NCI-H82 (cell line): Measurements from ENCODE around the gene SIGMAR1.

Experiments used
- DNase-seq: peaks from one replicate; lab custom pipeline; 2025; lab: John Stamatoyannopoulos, UW

Gene SIGMAR1

DNA sequence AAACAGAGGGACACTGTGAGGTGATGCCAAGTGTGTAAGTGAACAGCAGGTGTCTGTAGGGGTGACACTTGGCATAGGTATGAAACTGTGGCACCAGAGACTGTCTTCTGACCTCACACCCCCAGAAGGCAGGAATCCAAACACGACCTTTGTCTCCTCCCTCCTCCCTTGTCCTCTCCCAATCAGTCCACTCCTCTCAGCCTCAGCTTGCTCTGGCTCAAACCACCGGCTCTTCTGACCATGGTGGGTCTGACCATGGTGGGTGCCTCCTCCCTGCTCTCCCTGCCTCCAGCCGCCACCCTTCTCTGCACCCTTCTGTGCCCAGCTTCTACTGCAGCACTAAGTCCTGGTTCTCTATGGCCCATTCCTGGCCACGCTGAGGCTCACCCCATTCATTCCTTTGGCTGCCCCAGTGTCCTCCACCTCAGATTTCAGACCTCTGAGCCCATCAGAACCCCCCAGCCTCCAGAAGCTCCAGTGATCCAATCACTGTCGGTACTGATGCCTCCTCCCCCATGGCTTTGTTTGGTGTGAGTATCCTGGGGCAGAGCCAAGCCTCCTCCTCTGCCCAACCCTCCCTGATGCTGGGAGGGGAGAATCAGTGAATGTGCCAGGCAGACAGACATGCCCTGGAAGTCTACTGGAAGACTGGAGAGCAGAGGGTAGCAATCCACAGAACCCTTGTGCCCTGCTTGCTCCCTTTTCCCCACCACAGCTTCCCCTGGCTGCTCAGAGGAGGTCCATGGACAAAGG lies 7.0 kb downstream of the SIGMAR1 start:
- no peak for DNase-seq

DNA sequence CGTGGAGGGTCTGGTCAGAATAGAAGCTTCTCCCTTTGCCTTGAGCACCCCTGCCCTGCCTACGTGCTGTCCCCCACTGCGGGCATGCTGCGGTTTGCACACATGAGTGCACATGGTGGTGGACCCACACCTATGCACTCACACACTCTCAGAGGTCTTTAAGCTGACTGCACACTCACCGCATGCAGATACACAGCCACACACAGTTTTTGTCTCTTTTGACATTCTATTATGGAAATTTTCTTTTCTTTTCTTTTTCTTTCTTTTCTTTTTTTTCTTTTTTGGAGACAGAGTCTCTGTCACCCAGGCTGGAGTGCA lies 8.1 kb downstream of the SIGMAR1 start:
- no peak for DNase-seq

DNA sequence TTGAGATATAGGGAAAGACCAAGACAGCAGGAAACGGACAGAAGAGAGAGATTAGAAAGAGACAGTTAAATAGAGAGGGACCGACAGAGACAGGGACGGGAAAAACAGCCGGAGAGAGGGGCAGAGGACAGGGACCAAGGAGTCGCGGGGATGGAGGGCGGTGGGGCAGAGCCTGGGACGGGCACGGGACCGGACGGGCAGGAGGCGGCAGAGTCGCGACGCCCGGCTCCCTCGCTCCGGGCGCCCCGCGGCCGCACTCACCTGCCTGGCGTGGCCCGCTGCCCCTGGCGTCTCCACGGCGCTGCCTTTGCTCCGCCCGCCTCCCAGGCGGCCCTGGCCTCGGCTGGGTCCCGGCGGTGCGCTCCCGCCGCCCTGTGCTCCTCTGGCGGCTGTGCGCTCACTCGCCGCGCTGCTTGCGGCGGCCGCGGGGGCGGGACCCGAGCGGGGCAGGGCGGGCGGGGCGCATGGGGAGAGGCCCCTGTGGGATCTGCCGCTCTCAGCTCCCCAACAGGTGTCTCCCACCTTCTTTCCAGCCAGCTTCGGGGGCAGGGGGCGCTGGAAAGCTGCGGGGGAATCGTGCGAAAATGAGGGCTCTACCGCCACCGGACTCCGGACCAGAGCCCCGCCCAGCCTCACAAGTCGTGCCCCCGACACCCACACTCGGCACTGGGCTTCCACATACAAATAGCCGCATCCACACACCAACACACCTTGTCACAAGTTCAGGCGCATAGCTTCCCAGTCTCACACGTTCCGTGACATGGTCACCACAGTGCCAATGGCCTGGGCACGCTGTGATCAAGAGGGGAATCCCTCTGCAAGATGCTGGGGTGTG lies 8.7 kb downstream of the SIGMAR1 start, which contains the start of gene ARID3C:
Gene ARID3C, minus strand, starts transcription at position 411 of the 835 bp plus-strand sequence. CDS start 1,052 bp downstream, outside the sequence.
- DNase-seq = peak; percentile 36

DNA sequence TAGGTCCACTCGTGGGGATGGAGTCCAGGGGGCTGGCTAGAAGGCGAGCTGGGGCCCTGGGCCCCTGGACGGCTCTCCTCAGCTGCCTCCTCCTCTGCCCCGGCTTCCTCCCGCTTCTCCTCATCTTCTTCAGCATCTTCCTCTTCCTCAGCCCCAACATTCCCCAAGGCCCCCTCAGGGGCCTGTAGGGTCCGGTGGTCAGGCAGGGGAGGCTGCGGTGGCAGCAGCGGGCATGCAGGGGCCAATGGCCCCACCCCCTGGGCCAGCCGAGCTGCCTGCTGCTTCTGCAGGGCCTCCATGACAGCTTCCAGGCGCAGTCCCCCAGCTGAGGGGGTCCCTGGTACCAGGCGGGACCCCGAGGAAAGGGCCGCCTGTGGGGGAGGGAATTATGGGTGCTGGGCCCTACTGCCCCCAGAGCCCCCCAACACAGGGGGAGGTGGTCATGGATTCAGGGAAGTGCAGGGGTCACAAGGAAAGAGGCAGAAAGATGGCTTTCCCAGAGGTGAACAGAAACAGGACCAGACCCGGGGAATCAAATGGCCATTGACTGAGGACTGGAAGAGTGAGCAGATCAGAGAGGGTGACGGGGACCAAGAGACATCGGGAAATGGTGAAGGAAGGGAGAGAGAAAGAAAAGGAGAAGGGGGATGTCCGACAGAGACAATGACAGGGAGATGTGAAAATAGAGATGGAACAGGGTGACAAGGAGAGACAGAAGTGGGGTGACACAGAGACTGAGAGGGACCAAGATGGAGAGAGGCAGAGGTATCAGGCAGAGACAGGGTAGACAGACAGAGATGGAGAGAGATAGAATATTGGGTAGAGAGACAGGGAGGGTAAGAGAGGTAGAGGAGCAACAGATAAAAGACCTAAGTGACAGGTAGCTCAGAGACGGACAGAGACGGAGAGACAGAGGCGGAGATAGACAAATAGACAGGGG lies 9.6 kb downstream of the SIGMAR1 start:
- DNase-seq = no peak

DNA sequence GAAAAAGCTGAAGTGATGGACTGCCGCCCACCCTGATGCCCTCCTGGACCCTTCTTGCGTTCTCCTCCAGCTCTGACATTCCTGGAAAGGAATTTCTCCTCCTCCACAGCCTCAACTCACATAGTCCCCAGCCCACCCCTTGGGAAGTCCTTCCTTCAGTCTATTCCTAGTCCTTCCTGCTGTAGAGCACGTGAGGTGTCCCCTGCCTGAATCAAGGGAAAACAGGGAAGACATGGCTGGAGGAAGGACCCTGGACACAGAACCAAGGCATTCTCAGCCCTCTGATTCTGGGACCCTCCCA lies 12.5 kb downstream of the SIGMAR1 start:
- no peak for DNase-seq

DNA sequence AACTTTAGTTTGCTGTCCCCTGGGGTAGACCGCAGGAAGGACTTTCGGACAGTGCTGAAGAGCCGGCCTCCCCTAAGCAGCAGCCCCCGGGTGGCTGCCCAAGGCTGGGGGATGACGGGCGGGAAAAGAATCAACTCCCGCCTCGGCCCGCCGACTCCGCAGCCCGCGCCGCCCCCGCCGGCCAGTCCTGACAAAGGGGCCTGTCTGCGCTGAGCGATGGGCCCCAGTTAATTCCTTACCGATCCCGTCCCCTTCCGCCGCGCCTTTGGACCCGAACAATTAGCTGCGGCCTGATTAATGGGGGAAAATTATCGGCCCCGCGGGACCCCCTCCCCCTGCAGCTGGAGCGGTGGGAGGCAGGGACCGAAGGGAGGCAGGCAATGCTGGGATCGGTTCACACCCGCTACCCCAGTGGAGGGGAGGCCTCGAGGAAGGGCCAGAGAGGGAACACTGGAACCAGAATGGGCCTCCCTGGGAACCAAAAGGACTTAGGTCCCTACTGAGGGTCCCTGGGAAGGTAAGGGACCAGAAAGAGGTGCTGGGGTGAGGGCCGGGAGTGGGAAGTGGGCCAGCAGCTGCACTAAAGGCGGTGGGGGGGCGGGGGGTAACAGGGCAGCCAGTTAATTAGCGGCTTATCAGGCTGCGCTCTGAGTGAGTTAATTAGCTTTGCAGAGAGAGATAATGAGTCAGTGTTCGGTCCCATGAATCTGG lies 13.0 kb downstream of the SIGMAR1 start:
- peak; percentile 87 for DNase-seq

DNA sequence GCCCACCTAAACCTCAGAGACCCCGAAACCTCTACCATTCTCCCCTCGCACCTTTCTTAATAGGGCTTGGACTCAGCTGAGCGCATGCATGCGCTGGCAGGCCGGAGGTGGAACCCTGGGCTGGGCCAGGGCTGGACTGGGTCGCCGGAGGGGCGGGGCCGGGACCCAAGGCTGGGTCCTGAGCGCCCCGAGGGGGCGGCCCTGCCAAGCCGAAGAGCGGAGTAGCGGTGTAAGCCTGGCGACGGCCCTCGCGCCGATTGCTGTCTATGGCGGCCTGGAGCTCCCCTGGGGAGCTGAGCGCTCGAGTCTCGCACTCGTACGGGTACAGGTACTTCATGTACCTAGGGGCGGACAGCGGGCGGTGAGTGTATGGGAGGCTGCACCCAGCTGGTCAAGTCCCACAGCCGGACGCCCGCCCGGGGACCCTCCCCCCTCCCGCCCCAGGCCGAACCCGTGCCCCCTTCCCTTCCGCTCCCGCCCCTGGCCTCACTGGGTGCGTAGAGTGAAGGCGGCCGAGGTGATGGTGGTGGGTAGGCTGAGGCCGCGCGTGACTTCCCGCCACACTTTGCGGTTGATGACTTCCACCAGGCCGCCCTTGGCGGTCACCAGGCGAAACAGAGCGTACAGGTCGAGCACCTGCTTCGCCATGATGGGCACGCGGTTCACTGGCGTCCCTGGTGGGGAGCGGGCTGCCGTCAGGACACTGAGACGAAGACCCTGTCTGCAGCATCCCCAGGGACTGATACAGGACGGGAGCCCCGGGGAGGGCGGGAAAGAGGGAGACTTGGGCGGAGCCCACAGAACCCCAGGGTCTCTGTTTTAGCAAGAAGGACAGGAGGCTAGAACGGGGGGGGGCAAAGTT lies 14.0 kb downstream of the SIGMAR1 start:
- no peak for DNase-seq

DNA sequence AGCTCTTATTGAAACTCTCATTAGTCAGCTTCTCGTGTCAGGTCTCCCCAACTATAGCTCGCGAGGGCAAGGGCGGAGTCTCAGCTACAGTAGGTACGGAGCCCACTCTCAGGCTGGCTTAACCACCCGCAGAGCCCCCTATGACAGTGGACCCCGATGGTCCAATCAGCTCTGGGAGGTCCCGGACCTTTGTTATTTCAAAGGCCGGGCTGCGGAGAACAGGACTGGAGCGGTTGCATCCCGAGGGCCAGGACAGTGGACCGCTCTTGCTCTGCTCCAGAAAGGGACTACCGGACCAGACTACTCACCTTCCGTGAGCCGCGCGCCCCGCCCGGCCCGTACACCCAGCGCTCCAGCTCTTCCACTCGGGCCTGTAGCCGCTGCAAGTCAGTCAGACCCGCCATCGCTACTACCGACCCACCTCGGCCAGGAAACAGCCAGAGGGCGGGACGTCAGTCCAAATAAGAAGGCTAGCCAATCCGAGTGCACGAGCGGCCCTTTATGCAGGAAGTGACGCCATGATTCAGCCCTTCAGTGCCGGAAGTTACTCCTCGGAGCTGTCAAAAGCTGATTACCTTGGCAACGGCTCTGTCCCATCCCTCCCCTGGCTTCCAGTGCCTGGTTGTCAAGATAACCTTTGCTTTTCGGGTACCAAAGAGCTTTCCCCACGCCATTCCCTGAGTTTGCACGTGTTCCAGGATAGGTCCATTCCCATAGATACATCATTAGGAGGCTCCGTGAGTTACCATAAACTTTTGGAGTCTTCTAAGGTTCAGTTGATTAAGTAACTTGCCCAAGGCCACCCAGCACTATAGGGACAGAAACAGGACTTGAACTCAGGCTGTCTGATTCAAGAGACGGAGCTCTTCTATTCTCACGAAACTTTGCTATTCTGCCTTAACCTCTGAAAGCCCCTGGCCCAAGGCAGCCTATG lies 17.3 kb downstream of the SIGMAR1 start, which contains the start of gene DCTN3:
Gene DCTN3, minus strand, starts transcription at position 435 of the 934 bp plus-strand sequence. Its CDS starts 31 bp downstream, at position 404.
- DNase-seq = peak; percentile 96

DNA sequence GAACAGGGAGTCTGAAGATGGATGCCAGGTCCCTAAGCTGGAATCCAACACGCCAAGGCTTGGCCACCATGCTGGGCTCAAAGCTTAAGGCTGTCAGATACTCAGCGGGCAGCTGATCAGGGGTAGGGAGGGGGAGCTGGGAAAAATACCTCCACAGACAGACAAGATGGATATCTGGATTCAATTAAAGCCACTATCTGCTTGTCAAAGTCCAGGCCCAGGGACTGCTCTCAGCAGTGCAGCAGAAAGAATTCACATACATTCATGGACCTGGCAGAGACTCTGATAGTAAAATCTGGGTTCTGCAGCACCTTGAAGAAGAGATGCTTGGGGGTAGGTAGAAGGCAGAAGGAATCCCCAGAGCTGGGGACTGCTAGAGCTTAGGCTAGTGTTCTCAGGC lies 22.5 kb downstream of the SIGMAR1 start:
- DNase-seq = no peak

DNA sequence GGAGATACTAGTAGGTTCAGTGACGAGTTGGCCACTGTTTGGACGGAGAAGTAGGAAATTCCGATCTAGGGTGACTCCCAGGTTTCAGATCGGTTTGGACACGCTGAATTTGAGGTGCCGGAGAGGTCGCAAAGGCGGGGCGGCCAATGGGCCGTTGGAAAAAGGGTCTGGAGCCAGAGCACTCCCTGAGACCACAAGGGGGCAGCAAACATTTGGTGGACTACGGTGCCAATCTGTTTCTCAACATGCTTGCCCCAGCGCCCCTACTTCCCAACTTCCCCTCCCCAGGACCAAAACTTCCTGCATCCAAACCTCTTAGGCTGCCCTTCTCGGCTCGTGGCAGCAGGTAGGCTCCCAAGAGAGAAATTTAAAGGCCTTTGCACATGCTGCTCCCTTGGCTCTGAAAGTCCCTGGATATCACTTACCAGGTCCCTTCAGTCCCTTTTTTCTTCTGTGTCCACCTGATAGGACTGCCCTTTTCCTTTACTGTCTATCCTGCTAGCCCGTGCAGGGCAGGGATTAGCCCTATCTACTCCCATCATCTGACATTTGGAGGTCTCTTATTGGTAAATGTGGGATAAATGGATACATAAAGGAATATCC lies 24.7 kb downstream of the SIGMAR1 start:
- peak; percentile 89 for DNase-seq

DNA sequence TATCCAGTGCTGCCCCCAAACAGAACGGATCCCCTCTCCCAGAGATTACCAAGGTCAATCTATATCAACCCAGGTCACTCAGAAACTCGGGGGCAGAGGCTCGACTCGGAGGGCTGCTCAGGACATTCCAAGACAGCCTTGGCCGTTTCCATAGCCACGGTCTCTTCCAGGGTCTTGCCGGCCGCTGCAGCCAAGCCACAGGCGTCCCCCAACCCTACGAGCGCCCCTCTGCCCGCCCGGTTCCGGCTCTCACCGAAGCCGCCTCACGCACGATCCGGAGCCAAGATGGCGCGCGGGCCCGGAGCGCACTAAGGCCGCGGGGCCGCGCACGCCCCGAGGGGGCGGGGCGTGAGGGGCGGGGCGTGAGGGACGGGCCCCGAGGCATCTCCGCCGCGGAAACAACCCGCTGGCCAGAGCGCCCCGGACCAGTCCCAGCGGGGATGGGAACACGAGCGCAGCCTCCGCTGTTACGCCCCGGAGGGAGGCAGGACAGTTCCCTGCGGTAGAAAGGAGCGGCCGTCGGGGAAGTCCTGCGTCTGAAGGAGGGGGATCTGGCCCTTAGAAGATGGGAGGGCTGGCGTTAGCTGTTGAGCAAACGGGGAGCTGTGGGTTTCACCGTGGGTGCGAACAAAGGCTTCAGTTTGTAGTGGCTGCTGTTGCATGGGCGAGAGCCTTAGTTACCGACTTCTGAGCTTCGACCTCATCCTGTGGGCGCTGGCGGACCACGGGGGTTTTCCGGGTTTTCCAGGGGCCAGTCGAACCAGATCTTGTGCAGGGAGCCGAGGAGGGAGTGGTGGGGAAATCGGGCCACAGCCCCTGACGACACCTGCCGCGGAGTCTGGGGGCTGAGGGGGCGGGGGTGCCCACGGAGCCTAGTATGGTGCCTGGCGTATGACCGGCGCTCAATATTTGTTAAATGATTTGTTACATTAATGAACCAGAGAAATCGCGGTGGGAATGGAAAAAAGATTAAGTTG lies 25.5 kb downstream of the SIGMAR1 start, which contains the start of gene RPP25L:
Gene RPP25L, minus strand, starts transcription at position 287 of the 977 bp plus-strand sequence. CDS start 801 bp downstream, outside the sequence.
- peak; percentile 85 for DNase-seq

DNA sequence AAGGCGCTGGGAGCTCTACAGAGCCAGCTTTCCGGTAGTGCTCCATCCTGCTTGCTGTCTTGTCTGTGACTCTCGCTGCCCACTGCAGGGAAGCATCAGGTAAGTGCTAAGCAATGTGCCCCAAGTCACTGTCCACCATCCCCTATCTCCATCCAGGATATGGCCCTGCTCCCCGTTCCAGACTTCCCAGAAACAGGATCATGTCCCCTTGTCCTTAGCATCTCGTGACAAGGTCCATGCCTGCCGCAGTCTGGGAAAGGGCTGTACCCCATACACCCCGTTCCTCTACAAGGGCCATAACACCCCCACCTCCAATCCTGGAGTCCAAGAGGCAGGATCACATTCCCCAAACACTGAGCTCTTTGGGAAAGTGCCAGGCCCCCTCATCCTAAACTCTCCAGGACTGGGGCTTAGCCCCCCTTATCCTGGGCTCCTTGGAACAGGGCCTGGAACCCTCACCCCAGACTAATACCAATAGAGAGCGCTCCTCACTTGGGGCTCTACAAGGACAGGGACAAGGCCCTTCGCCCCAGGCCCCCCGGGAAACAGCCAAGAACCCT lies 26.3 kb downstream of the SIGMAR1 start:
- DNase-seq = peak; percentile 26

DNA sequence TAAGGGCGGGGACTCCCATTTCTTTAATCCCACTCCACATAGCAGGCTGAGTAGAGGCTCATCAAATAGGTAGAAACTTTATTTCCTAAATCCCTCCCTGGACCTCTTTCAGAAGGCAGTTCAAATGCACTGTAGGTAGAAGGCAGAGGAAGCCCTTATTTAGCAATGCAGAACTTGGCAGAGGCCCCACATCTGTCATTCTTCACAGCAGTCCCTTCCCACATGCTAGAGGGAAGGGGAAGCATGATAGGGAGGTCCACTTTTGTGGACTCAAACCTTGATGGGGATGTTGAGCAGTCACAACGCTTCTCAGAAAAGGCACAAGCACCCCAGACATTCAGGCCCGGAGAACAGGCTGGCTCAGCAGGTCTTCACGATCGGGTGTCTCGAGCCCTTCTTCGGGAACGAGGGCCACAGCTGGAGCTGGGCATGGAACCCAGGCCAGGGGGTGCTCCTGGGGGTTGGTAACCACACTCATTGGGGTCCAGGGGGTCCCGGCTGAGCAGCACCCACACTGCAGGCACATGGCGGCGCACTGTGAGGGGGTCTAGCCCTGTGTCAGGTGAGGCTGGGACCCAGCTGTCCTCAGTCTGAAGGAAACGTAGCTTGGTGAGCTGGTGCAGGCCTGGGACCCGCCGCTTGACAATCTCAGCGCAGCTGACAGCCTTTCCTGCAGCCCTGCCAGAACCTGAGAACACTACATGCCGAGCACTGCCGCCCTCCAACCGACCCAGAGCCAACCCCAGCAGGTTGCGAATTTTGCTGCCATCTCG lies 27.0 kb downstream of the SIGMAR1 start:
- no peak for DNase-seq

DNA sequence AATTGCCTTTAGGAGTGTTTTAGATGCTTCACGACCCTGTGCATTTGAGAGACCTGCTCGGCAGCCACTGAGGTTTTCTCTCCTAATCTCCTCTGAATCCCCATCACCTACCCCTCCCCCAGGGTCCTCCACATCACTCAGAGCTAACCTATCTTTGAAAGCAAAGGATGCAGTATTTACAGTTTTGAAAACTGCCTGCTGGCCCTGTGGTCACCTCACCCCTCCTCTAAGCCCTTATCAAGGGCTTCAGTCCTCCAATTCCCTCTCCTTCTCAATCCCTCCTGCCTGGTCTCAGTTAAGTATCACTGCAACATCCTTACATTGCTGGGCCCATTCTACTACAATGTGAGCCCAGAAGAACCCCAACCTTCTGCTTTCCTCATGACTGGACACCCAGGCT lies 30.3 kb downstream of the SIGMAR1 start:
- no peak for DNase-seq

DNA sequence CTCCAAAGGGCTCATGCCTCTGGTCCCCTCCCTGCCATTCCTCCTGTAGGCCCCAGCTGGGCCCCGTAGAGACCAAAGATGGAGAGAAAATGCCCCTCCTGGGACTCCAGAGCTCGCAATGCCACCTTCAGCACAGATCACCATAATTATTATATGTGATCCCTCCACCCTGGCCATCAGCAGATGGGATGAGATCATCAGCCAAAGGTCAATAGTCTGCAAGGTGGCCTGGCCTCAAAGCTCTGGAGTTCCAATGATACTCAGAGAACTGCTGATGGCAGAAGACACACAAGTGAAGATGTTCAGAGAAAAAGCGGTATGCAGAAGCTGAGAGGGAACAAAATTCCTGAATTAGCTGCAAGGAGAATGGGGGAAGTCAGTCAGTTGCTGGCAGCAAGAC lies 30.7 kb downstream of the SIGMAR1 start:
- DNase-seq = no peak

DNA sequence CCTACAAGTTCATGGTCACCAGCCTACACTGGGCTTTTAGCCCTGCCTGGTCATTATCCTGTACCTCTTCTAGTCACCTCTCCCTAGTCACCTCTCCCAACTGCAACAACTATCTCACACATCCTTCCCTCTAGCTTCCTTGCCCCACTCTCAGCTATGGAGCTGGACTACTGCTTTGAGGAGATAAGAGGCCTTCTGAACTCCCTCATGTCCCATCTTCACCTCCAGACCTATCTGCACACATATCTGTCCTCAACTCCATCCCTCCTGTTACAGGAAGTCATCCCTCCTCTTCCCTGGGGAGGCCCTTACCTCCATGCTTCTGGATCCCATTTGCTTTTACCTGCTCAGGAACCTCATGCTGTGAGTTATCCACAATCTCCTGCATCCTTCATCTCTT lies 31.4 kb downstream of the SIGMAR1 start:
- no peak for DNase-seq
